Astrocyte (in vitro differentiated cells and primary cell): ENCODE measurements around the gene MARCHF6. TPM values are rescaled to one million over a fixed set of nuclear protein-coding genes. Genes with fewer than 3 reads are reported as not detected.

ENCODE experiments used
- DNase-seq: peaks from one replicate; pipeline ENCODE4 v3.0.0-alpha.2; 2010; ENCODE audit warnings: low read depth
- FAIRE-seq: peaks from 2 replicates; lab custom pipeline; 2011; peaks lifted over from hg19 to GRCh38; lab: Jason Lieb, UNC
- H2AFZ ChIP-seq: 2 replicates; pipeline ENCODE4 v1.6.0; 2012; ENCODE audit warnings: low read depth, low read length, inconsistent platforms
- H3K27ac ChIP-seq: 2 replicates; pipeline ENCODE4 v1.5.1; 2011; ENCODE audit warnings: low read depth, low read length, inconsistent platforms
- H3K27me3 ChIP-seq: 2 replicates; pipeline ENCODE4 v1.6.0; 2011; ENCODE audit warnings: low read length, inconsistent platforms; ENCODE audit not compliant: insufficient read depth
- H3K36me3 ChIP-seq: 2 replicates; pipeline ENCODE4 v1.5.1; 2011; ENCODE audit warnings: low read length, inconsistent platforms; ENCODE audit not compliant: insufficient read depth
- H3K4me1 ChIP-seq: 2 replicates; pipeline ENCODE4 v1.5.1; 2011; ENCODE audit warnings: low read length, inconsistent platforms; ENCODE audit not compliant: insufficient read depth
- H3K4me2 ChIP-seq: 2 replicates; pipeline ENCODE4 v1.6.0; 2012; ENCODE audit warnings: low read length, inconsistent platforms
- H3K4me3 ChIP-seq: 2 replicates; pipeline ENCODE4 v1.5.1; 2011; ENCODE audit warnings: low read depth, mild to moderate bottlenecking, low read length, inconsistent platforms; ENCODE audit not compliant: insufficient read depth
- H3K79me2 ChIP-seq: 2 replicates; pipeline ENCODE4 v1.6.0; 2012; ENCODE audit warnings: mild to moderate bottlenecking, low read length, inconsistent platforms; ENCODE audit not compliant: insufficient read depth
- H3K9ac ChIP-seq: 2 replicates; pipeline ENCODE4 v1.6.0; 2012; ENCODE audit warnings: mild to moderate bottlenecking, low read length, inconsistent platforms
- H3K9me3 ChIP-seq: 2 replicates; pipeline ENCODE4 v1.5.1; 2012; ENCODE audit warnings: low read depth, mild to moderate bottlenecking, low read length, inconsistent platforms; ENCODE audit not compliant: insufficient read depth
- H4K20me1 ChIP-seq: 2 replicates; pipeline ENCODE4 v1.6.0; 2012; ENCODE audit warnings: low read length, inconsistent platforms; ENCODE audit not compliant: insufficient read depth
- H3K27ac Mint-ChIP-seq: one replicate; pipeline ENCODE4 v1.8.0; 2021; ENCODE audit warnings: mild to moderate bottlenecking, mixed read lengths; ENCODE audit not compliant: unreplicated experiment
- H3K27me3 Mint-ChIP-seq: one replicate; pipeline ENCODE4 v1.8.0; 2021; ENCODE audit warnings: low read depth, mixed read lengths; ENCODE audit not compliant: unreplicated experiment
- H3K36me3 Mint-ChIP-seq: one replicate; pipeline ENCODE4 v1.8.0; 2021; ENCODE audit warnings: low read depth, mixed read lengths; ENCODE audit not compliant: unreplicated experiment
- H3K4me1 Mint-ChIP-seq: one replicate; pipeline ENCODE4 v1.8.0; 2021; ENCODE audit warnings: low read depth, mixed read lengths; ENCODE audit not compliant: unreplicated experiment
- H3K4me3 Mint-ChIP-seq: one replicate; pipeline ENCODE4 v1.8.0; 2021; ENCODE audit warnings: mild to moderate bottlenecking, moderate library complexity, mixed read lengths; ENCODE audit not compliant: unreplicated experiment
- H3K9me3 Mint-ChIP-seq: one replicate; pipeline ENCODE4 v1.8.0; 2021; ENCODE audit warnings: mild to moderate bottlenecking, mixed read lengths; ENCODE audit not compliant: unreplicated experiment
- EZH2 ChIP-seq: IDR thresholded peaks from 2 replicates; pipeline ENCODE4 v1.6.1; 2012; ENCODE audit warnings: mild to moderate bottlenecking, low read length, inconsistent platforms; ENCODE audit not compliant: insufficient read depth
- total RNA-seq: library from RNA; stranded (reverse); gene quantifications from 2 replicates; pipeline ENCODE4 v1.2.1, GENCODE V29; 2021
- TF ChIP-seq, protein P1 (sequence below): IDR thresholded peaks from 2 replicates; pipeline ENCODE4 v1.5.1; 2011; ENCODE audit warnings: low read depth, mild to moderate bottlenecking, inconsistent platforms, low read length, moderate library complexity; ENCODE audit not compliant: insufficient read depth

MARCHF6 gene
- total RNA-seq, 1 donor from 2014 or later: 139 TPM

DNA sequence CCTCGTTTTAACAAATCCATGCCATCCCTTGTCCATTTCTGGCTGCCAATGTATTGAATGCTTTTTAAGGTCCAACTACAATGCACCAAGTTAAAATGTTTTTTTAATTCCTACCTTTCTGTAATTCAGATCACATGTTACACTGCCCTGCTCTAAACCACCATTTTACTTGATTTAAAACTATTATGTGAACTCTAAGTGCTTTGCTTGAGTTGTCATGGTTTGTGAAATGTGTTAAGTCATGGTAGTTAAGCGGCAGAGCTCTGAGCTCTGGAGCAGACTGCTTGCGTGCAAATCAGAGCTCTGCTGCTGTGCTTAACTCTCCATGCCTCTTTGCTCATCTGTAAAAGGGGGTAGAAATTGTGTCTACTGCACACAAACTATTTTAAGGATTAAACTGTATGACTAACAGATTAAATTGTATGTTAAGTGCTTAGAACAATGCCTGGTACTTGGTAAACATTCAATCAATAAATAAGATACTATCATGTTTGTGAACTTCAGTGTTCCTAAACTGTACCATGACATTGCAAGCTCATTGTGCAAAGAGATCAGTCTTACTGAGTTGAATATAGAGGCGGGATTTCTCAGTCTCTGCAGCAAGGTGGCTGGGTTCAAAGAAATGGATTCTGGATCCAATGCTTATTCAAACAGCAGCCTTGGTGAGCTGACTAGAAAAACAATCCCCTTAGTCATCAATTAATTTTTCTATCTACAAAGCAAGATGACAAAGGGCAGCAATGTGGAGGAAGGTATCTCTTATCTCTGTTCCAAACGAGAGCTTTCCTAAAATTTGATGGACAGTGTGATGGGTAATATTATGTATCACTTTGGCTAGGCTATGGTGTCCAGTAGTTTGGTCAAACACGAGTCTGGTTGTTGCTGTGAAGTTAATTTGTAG, 29.7 kb upstream of the MARCHF6 start:
- H3K79me2 ChIP-seq: no peaks in the 10 kb centered on the region
- no peak for TF ChIP-seq EZH2
- TF ChIP-seq, protein P1, sequence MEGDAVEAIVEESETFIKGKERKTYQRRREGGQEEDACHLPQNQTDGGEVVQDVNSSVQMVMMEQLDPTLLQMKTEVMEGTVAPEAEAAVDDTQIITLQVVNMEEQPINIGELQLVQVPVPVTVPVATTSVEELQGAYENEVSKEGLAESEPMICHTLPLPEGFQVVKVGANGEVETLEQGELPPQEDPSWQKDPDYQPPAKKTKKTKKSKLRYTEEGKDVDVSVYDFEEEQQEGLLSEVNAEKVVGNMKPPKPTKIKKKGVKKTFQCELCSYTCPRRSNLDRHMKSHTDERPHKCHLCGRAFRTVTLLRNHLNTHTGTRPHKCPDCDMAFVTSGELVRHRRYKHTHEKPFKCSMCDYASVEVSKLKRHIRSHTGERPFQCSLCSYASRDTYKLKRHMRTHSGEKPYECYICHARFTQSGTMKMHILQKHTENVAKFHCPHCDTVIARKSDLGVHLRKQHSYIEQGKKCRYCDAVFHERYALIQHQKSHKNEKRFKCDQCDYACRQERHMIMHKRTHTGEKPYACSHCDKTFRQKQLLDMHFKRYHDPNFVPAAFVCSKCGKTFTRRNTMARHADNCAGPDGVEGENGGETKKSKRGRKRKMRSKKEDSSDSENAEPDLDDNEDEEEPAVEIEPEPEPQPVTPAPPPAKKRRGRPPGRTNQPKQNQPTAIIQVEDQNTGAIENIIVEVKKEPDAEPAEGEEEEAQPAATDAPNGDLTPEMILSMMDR: no peak
- H3K27ac Mint-ChIP-seq: no peak overlapping the region
- DNase-seq (peak; percentile 30), FAIRE-seq (no peak)
- no peaks in the 10 kb centered on the region for H4K20me1 ChIP-seq
- H3K9ac ChIP-seq: no peak overlapping the region
- no peaks in the 10 kb centered on the region for H3K9me3 Mint-ChIP-seq
- no peak overlapping the region for H3K27ac ChIP-seq
- H3K4me3 ChIP-seq: no peak overlapping the region
- H3K27me3 Mint-ChIP-seq: peaks cover 2% of the 10 kb centered on the region
- no peaks in the 10 kb centered on the region for H3K36me3 Mint-ChIP-seq
- no peaks in the 10 kb centered on the region for H3K27me3 ChIP-seq
- H3K9me3 ChIP-seq: no peaks in the 10 kb centered on the region
- no peak overlapping the region for H2AFZ ChIP-seq
- peaks cover under 1% of the 10 kb centered on the region for H3K4me1 Mint-ChIP-seq
- H3K36me3 ChIP-seq: no peaks in the 10 kb centered on the region
- H3K4me1 ChIP-seq: no peaks in the 10 kb centered on the region
- no peak overlapping the region for H3K4me2 ChIP-seq
- H3K4me3 Mint-ChIP-seq: no peak overlapping the region

DNA sequence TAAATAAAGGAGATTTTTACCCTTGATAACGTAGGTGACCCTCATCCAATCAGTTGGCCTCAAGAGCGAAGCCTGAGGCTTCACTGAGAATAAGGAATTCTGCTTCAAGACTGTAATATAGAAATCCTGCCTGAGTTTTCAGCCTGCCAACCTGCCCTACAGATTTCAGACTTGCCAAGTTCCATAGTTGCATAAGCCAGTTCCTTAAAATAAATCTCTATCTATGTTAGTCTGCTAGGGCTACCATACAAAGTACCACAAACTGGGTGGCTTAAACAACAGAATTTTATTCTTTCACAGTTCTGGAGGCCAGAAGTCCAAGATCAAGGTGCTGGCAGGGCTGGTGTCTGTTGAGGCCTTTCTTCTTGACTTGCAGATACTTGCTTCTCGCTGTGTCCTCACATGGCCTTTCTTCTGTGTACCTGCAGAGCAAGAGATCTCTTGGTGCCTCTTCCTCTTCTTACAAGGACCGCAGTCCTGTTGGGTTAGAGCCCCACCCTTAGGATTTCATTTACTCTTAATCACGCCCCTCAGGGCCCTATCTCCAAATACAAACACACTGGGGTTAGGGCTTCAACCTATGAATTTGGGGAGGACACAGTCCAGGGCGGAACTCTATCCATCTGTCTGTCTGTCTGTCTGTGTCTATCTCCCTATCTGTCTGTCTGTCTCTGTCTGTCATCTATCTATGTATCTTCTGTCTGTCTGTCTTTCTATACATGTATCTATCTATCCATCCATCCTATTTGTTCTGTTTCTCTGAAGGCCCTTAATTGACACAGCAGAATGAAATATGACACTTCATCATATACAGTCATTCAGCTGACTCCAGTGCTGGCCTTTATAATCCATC, 28.8 kb upstream of the MARCHF6 start:
- no peaks in the 10 kb centered on the region for H3K27me3 ChIP-seq
- no peak overlapping the region for H3K27ac ChIP-seq
- TF ChIP-seq, protein P1: no peak
- no peak for TF ChIP-seq EZH2
- Mint-ChIP-seq H3K9me3 (no peaks in the 10 kb centered on the region), H3K4me1 (peaks cover 2% of the 10 kb centered on the region), H3K36me3 (no peaks in the 10 kb centered on the region), H3K27me3 (peaks cover 2% of the 10 kb centered on the region), H3K4me3 (no peak overlapping the region), H3K27ac (no peak overlapping the region)
- no peak overlapping the region for H3K4me2 ChIP-seq
- no peak overlapping the region for H3K9ac ChIP-seq
- DNase-seq (no peak), FAIRE-seq (no peak)
- H3K4me1 ChIP-seq: peaks cover 9% of the 10 kb centered on the region
- no peaks in the 10 kb centered on the region for H3K9me3 ChIP-seq
- H2AFZ ChIP-seq: no peak overlapping the region
- H3K79me2 ChIP-seq: no peaks in the 10 kb centered on the region
- no peaks in the 10 kb centered on the region for H4K20me1 ChIP-seq
- H3K4me3 ChIP-seq: no peak overlapping the region
- no peaks in the 10 kb centered on the region for H3K36me3 ChIP-seq
